ENCODE results near the gene LRRN2. TPM values are rescaled to one million over a fixed set of nuclear protein-coding genes. Genes with fewer than 3 reads are reported as not detected.

Gene LRRN2
- total RNA-seq, 4 donors from 2014 or later: 0.10 to 0.32 TPM; not detected in 2

- intact Hi-C loops (cut with DNase I; ENCODE audit: low total_unique reads): loop anchor here (10.0 kb wide), 1 partner anchor 955 kb away; the partner anchor contains the start of gene ATP2B4
- no peak overlapping the region for H3K4me3 ChIP-seq (ENCODE audit: low read depth, poor library complexity, severe bottlenecking)
- DNase-seq (ENCODE audit: low spot score in 2 of 2): no peak
- 86 to 90% methylated on average over 6 of the region's 6 CpGs for WGBS, 2 donors
- TF ChIP-seq POLR2A (IDR thresholded peaks at IDR 0.05): no peak
- TF ChIP-seq CTCF (IDR thresholded peaks at IDR 0.05): no peak
Observed at GRCh38 chr1:204579681-204580080, 105.9 kb downstream of the LRRN2 start.

- intact Hi-C loops (cut with DNase I; ENCODE audit: low total_unique reads): loop anchor here (10.0 kb wide), 1 partner anchor 954 kb away; the partner anchor contains the start of gene ATP2B4
- no peak for DNase-seq (ENCODE audit: low spot score in 2 of 2)
- TF ChIP-seq CTCF (IDR thresholded peaks at IDR 0.05) (no peak), POLR2A (IDR thresholded peaks at IDR 0.05) (no peak)
- WGBS, 2 donors: 57 to 64% methylated on average over 18 of the region's 18 CpGs
- no peak overlapping the region for H3K4me3 ChIP-seq (ENCODE audit: low read depth, poor library complexity, severe bottlenecking)
Observed at GRCh38 chr1:204578867-204579664, 106.5 kb downstream of the LRRN2 start.

GRCh38 chr1:204577794-204578478, 107.6 kb downstream of the LRRN2 start:
- no peak for DNase-seq (ENCODE audit: low spot score in 2 of 2)
- intact Hi-C loops (cut with DNase I; ENCODE audit: low total_unique reads): loop anchor here (10.0 kb wide), 1 partner anchor 953 kb away; the partner anchor contains the start of gene ATP2B4
- TF ChIP-seq CTCF (IDR thresholded peaks at IDR 0.05) (no peak), POLR2A (IDR thresholded peaks at IDR 0.05) (no peak)
- no peak overlapping the region for H3K4me3 ChIP-seq (ENCODE audit: low read depth, poor library complexity, severe bottlenecking)
- WGBS, 2 donors: 92 to 94% methylated on average over 10 of the region's 10 CpGs

DNA sequence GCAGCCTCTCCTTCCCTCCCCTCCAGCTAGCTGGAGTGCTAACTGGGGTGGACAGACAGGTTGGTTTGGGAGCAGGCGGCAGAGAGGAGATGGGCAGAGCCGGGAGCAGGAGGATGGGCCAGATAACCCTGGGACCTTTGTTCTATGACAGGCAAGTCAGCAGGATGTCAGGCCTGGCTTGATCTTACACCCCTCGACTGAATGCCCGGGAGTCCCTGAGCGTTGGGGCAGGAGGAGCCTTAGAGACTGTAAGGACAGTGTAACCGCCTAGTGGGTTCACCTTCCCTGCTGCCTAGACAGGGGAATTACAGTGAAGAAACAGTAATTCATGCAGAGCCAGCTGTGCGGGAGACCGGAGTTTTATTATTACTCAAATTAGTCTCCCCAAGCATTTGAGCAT, 109.1 kb downstream of the LRRN2 start:
- H3K4me3 ChIP-seq (ENCODE audit: low read depth, poor library complexity, severe bottlenecking): no peak overlapping the region
- DNase-seq (ENCODE audit: low spot score in 2 of 2): no peak
- intact Hi-C loops (cut with DNase I; ENCODE audit: low total_unique reads): loop anchor here (10.0 kb wide), 1 partner anchor 952 kb away; the partner anchor contains the start of gene ATP2B4
- TF ChIP-seq CTCF (IDR thresholded peaks at IDR 0.05): no peak
- TF ChIP-seq POLR2A (IDR thresholded peaks at IDR 0.05): no peak
- WGBS, 2 donors: 80 to 87% methylated on average over 8 of the region's 8 CpGs

DNA sequence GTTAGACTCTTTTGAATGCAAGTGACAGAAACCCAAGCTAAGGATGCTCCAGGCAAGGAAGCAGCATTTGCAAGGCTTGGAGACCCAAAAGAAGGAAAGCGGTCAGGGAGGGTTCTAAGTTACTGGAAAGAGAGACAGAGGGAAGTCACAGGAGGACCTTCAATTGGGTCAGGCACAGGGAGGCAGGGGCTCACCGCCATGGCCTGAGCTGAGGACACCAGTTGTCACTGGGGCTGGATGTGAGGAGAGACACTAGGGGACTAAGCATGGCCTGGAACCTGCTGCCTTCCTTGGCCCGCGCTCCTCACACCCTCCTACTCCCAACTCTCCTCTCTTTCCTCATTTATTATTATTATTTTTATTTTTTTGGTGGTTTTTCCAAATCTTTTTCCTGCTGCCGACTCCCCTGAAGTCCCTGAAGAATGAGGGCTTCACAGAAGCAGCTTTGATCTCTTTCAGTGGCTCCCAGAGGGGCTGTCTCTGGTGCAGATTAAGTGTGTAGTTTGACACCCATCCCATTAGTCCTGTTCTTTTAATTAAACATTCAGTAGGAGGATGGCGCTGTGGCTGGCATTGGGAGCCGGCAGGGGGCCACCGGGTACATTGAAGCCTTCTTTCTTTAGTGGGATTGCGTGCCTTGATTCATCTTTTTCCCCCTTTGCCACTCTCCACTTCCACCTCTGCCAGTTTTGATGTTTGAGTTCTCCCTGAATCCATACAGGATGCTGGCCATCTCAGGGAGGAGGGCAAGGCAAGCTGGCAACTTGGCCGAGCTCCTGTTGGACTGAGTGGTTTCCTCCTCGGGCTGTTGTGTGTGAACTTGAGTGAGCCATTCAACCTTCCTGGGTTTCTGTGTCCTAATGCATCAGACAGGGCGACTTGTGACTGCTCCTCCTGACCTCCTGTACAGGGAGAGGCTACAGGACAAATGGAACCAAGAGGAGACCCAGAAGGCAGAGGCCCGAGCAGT, 110.0 kb downstream of the LRRN2 start:
- peak in 1 of 2 donors; percentile 52 for DNase-seq (ENCODE audit: low spot score in 2 of 2)
- intact Hi-C loops (cut with DNase I; ENCODE audit: low total_unique reads): loop anchor here (10.0 kb wide), 1 partner anchor 951 kb away; the partner anchor contains the start of gene ATP2B4
- H3K4me3 ChIP-seq (ENCODE audit: low read depth, poor library complexity, severe bottlenecking): no peak overlapping the region
- WGBS, 2 donors: 77 to 81% methylated on average over 13 of the region's 13 CpGs
- TF ChIP-seq POLR2A (IDR thresholded peaks at IDR 0.05): no peak
- no peak for TF ChIP-seq CTCF (IDR thresholded peaks at IDR 0.05)

All from lower leg skin (tissue), 4 donors.